Adipose tissue (tissue), 3 donors: ENCODE results near the gene TRAPPC5. TPM values are rescaled to one million over a fixed set of nuclear protein-coding genes. Genes with fewer than 3 reads are reported as not detected.

Experiments
- H3K27ac ChIP-seq: one replicate; pipeline ENCODE4 v1.5.1; 2013; ENCODE audit warnings: low read depth, low read length
- WGBS, 3 donors: extraction: QIAGEN DNeasy Blood & Tissue Kit; methylation state at CpG; one replicate each; pipeline ENCODE4 v1.1.7; 2013; 5-methylcytosine and 5-hydroxymethylcytosine counted together
- polyA plus RNA-seq, 3 donors: library from polyadenylated mRNA; stranded (reverse); fragments of 200-250 nt; gene quantifications; one replicate each; pipeline ENCODE4 v1.2.3, GENCODE V29; 2013
- donor health status: healthy with polysubstance abuse.
- donor health status: Bipolar disorder and iron deficiency.
- donor health status: healthy.

TRAPPC5 gene
- 100 to 1,000 TPM in 1 of 3 donors, 10 to 100 TPM in 2; 58.0 to 146 (median 75.1) TPM for polyA plus RNA-seq

DNA sequence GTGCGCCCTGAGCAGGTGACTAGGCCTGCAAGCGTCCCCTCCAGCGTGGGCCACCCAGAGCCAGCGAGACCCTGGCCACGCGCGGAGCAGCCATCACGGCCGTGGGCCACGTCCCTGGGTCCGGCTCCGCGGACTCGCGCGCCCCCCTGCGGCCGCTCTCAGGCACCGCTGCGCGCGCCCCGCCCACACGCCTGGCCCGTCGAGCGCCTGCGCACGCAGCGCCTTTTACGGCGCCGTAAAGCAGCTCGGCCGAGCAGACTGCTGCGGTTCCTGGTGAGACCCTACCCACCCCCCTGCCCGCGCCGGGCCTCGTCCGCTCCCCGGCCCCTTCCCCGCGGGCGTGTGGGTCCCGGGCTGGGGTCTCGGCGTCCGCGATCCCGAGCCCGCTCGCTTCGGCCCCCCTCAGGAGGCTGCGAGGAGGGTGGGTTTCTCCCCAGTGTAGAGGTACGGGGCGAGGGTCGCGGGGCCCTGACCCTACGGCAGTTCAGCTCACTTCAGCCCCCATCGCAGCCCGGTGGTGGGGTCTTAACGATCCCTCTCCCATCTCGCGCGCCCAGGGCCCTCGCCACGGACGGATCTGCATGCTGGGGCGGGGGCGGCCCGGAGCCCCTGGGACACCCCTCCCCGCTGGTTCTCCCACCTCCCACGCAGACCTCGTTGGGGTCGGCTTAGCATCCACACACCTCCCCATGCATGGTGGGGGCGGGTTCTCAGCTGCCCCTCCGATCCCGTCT, at the start of gene TRAPPC5:
TSS of gene TRAPPC5 (plus strand) at position 228 of the 734 bp plus-strand sequence. CDS start 1,421 bp downstream, outside the sequence.
- H3K27ac ChIP-seq: peak within 1 kb of the TSS; percentile 38
- 0% methylated on average over 58 to 79 of the region's 79 CpGs for WGBS, 3 donors

DNA sequence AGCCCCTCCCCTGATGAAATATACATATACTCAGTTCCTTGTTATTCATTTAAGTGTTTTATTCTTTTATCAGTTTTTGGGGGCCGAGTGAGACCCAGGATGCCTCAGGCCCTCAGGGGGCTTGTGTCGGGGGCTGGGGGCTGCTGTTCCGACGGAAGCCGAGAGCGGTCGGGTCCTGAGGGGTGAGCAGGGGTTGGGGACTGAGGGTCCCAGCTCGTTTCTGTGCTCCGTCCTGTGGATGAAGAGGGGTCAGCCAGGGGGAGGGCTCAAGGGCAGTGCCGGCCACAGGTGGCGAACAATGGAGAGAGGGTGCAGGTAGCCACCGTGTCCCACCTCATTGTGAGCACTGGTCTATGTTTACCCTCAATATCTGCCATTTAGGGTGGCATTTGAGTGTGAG, 49.1 kb upstream of the TRAPPC5 start:
- 84 to 93% (median 90%) methylated on average over 12 of the region's 12 CpGs for WGBS, 3 donors
- no peak overlapping the region for H3K27ac ChIP-seq

DNA sequence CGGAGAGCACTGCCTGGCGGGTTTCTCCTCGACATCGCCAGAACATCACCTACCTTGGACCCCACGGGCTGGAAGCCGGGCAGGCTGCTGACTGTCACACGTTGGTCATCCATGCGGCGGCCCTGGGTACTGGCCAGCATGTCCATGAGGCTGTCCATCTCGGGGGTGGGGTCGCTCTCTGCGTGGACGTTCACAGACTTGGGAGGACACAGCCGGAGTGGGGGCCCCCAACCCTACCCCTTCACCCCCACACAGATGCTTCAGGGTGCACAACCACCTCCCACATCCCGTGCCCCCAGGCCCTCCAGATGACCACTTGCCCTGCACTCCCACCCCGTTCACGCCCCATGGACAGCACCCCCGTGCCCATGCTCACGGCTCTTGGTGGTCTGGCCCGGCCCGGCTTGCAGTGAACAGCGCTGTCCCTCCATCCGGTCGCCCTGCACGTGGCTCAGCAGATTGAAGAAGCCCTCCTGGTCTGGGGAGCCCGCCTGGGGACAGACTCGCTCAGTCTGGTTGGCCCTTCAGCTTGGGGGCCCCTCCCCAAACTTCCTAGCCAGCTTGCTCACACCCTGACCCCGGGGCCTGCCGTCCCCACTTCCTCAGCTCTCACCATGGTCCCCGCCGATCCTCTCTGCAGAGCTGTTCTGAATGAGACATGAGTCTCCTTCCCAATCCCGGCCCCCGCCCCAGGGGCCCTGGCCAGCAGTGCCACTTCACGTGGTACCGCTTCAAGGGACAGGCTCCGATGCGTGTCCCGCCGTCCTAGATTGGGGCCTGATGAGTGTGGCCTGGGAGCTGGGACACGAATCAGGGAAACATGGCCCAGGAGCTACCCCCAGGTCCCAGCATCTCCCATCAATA, 48.1 kb upstream of the TRAPPC5 start:
- H3K27ac ChIP-seq: no peak overlapping the region
- 88 to 90% (median 89%) methylated on average over 40 of the region's 40 CpGs for WGBS, 3 donors

DNA sequence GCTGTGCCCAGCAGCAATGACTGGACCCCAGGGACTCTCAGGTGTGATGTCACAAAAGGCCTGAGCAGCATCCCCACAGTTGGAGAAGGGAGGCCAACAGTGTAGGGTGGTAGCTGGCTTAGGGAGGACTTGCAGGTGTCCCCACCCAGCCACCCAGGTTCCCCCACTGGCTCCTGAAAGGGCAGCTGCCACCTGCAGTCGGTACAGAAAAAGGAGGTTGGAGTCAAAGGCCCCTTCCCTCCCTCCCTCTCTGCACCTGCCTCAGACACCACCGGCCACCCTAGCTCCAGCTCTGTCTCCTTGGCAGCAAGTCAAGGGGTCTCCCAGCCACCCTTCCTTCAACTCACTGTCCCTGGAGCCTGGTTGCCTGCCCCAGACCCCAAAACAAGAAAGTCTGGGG, 46.9 kb upstream of the TRAPPC5 start, which contains the start of gene PCP2:
TSS of gene PCP2 (minus strand) at position 22 of the 400 bp plus-strand sequence. CDS start 262 bp downstream, outside the sequence.
- WGBS, 3 donors: 29 to 40% (median 35%) methylated on average over 1 to 2 of the region's 2 CpGs
- H3K27ac ChIP-seq: no peak within 1 kb of the TSS

DNA sequence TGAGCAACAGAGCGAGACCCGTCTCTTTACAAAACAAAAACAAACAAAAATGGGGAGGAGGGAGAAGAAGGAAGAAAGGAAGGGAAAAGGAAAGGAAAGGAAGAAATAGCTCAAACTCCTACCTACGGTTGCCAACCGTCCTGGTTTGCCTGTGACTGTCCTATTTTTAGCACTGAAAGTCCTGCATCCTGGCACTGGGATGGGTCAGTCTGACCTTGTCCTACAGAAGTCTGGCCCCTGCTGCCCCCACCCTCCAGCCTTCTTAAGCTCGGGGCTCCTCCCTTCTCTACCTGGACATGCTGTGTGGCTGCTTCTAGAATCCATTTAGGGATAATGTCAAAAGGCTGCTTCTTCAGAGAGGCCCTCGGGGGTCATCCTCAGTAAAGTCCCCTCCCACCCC, 45.0 kb upstream of the TRAPPC5 start:
- WGBS, 3 donors: 42 to 61% (median 50%) methylated on average over 6 of the region's 6 CpGs
- no peak overlapping the region for H3K27ac ChIP-seq

DNA sequence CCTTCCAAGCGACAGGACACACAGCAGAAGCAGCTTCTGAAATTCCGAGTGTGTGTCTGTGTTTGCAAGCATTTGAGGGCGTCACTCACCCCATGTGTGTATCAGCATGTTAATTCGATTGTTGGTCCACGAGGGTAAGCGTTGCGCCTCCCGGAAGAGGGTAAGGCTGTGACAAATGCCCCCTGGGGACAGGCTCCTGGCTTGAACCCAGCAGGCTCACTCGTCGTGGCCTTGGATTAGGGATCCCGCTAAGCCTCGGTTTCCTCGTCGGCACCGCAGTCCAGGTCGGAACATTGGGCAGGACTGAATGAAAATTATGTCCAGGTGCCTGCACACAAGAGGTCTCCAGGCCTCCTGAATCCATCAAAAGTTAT, 44.3 kb upstream of the TRAPPC5 start:
- no peak overlapping the region for H3K27ac ChIP-seq
- WGBS, 3 donors: 56 to 67% (median 65%) methylated on average over 16 of the region's 16 CpGs

DNA sequence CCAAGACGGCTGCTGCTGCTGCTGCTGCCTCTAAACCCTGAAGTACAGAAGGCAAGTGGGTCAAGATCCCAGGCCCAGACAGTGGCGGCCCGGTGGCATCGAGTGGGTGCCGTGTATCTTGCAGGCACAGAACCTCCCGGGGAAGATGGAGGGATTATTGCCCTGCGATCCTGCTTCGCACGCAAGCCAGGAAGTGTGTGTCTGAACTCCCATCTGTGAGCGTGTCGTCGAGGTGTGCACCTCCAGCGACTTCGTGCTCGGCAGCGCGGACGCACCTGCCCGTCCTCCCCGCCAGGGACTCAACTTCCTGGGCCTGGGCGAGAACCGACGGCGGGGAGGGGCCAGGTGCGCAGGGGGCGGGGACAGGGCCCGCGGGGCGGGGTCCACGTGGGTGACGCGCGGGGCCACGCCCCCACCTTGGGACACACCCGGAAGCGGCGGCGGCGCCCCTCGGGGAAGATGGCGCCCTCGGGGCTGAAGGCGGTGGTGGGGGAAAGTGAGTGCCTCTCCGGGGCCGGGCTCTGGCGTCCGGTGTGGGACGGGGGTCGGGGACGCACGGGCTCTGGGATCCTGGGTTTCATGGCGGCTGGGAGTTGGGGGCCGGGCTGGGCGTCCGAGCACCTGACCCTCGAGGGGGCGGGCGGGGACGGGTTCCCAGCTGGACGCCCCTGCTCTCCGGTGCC, 43.8 kb upstream of the TRAPPC5 start, which contains the start of gene STXBP2:
TSS of gene STXBP2 (plus strand) at position 420 of the 683 bp plus-strand sequence. CDS start at position 460, 40 bp downstream.
- 4 to 7% (median 6%) methylated on average over 57 to 61 of the region's 61 CpGs for WGBS, 3 donors
- peak within 1 kb of the TSS; percentile 62 for H3K27ac ChIP-seq

DNA sequence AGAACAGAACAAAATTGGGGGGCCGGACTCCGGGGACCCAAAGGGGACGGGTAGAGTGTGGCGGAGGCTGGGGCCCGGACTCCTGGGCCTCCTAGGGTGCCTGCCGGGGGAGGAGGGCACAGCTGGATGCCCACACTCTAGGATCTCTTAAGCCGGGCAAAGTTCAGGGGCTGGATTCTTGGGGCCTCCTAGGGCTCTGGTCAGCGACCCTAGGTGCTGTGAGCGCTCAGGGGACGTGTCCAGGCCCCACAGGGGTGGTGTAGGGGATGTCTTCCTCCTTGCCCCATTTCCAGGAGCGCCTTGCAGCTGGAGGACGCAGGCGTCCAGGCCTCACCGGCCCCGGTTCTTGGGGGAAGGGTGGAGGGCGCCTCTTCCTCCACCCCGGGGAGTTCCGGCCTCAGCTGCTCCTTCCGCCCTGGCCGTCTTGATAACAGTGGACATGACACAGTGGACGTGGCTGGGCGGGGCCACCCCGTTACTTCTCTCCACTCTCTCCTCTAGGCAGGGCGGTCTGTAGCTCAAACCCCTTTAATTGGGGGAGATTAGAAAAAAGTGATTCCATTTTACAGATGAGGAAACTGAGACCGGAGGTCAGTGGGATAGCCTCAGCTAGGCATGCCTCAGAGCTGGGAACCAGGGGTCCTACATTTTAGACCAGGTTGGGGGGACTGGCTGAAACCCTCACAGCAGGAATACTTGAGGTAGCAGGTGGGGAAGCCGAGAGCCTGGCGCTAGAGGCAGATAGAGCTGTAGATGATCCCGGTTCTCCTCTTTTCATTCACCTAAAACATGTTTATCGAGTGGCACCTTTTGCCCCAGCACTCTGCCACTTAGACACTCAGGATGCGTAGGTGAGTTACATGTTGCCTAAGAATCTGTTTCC, 43.0 kb upstream of the TRAPPC5 start:
- WGBS, 3 donors: 27 to 33% (median 28%) methylated on average over 29 to 30 of the region's 30 CpGs
- peak overlapping the region; percentile 62 for H3K27ac ChIP-seq

DNA sequence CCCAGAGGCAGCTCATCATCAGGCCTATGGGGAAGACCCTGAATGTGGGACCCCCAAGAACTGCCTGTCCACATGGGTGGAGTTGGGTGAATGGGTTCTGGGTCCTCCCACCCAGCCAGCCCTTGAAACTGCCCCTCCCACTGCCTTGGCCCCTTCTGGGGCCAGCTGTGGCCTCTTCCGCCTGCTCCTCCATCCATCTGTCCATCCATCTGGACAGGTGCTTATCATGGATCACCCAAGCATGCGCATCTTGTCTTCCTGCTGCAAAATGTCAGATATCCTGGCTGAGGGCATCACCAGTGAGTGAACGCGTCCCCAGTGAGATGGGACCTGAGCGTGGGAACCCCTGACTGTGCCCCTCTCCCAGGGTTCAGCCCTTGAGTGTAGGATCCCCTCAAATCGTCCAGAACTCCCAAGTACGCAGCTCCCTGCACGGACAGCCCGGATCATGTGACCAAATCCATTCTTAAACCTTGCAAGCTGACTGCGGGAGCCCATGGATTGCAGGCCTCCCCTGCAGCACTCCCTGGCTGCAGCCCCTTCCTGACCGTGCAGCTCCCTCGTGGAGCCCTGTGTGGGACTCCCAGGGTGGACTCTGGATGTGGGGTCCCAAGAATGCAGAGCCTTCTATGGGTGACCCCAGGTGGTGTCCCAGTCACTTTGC, 41.7 kb upstream of the TRAPPC5 start:
- no peak overlapping the region for H3K27ac ChIP-seq
- 72 to 73% (median 73%) methylated on average over 12 of the region's 12 CpGs for WGBS, 3 donors

DNA sequence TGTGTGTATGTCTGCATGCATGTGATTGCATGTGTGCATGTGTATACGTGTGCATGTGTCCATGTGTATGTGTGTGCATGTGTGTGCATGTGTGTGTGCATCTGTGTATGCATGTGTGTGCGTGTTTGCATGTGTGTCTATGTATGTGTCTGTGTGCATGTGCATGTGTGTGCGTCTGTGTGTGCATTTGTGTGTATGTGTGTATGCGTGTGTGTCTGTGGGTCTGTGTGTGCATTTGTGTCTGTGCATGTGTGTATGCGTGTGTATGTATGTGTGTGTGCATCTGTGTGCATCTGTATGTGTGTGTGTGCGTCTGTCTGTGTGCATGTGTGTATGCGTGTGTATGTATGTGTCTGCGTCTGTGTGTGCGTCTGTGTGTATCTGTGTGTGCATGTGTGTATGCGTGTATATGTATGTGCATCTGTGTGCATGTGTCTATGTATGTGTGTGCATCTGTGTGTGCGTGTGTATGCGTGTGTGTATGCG, 40.7 kb upstream of the TRAPPC5 start:
- WGBS, 3 donors: 96 to 98% (median 98%) methylated on average over 13 of the region's 13 CpGs
- H3K27ac ChIP-seq: no peak overlapping the region

DNA sequence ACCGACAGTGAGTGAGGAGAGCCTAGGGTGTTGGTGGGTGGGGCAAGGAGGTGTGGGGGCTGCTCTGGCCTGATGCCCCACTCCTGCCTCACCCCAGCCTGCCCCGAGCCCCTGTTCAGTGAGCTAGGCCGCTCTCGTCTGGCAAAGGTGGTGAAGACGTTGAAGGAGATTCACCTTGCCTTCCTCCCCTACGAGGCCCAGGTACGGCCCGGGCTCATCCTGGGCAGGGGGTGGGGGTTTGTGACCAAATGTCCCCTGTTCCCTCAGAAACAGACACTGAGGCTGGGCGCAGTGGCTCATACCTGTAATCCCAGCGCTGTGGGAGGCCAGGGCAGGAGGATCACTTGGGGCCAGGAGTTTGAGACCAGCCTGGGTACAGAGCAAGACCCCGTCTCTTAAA, 39.8 kb upstream of the TRAPPC5 start:
- WGBS, 3 donors: 92 to 93% (median 92%) methylated on average over 11 of the region's 11 CpGs
- no peak overlapping the region for H3K27ac ChIP-seq

DNA sequence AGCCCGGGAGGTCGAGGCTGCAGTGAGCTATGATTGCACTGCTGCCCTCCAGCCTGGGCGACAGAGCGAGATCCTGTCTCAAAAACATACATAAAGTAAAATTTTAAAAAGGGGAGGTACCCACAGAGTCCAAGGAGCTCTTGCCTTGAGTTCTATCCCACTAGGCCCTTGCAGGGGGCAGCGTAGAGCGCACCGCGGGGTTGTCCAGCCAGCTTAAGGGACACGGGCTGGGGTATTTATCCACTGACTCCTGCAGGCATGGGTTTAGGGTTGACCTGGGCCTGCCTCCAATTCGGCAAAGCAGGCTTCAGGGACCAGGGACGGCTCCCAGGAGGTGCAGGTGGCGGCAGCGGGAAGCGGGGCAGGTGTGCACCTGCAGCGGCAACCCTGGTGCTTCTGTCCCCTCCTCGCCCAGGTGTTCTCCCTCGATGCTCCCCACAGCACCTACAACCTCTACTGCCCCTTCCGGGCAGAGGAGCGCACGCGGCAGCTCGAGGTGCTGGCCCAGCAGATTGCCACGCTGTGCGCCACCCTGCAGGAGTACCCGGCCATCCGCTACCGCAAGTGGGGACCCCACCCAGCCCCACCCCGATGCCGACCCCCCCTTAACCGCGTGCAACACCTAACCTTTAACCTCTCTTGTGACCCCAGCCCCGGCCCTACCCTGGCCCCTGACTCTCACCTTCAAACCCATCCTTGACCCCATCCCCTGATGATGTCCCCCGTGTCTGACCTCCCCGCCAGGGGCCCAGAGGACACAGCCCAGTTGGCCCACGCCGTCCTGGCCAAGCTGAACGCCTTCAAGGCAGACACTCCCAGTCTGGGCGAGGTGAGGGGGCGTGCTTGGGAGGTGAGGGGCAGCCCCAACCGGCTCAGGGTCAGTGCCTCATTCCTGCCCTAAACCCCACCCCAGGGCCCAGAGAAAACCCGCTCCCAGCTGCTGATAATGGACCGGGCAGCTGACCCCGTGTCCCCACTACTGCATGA, 39.0 kb upstream of the TRAPPC5 start:
- no peak overlapping the region for H3K27ac ChIP-seq
- 78 to 87% (median 86%) methylated on average over 40 to 43 of the region's 43 CpGs for WGBS, 3 donors

DNA sequence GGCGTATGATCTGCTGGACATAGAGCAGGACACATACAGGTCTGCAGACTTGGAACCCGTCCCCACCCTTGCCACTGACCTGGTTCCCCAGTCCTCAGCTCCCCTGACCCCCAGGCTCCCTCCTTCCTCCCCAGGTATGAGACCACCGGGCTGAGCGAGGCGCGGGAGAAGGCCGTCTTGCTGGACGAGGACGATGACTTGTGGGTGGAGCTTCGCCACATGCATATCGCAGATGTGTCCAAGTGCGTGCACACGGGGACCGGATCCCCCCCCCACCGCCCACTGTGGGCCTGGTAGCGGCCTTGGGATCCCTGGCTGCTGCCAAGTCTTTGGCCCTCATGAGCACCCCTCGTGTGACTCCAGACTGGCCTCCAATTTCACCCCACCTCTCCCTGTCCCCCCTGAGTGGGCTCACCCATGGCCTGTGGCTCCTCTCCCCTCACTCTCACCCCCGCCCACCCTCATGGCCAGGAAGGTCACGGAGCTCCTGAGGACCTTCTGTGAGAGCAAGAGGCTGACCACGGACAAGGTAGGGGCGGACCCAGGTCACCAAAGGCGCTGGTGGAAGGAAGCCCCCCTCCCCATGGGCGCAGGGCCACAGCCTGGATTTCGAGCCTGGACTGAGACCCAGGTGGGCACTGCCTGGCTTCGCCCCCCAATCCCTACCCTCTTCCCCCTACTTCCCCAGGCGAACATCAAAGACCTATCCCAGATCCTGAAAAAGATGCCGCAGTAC, 38.2 kb upstream of the TRAPPC5 start:
- no peak overlapping the region for H3K27ac ChIP-seq
- WGBS, 3 donors: 88 to 93% (median 92%) methylated on average over 27 of the region's 27 CpGs

DNA sequence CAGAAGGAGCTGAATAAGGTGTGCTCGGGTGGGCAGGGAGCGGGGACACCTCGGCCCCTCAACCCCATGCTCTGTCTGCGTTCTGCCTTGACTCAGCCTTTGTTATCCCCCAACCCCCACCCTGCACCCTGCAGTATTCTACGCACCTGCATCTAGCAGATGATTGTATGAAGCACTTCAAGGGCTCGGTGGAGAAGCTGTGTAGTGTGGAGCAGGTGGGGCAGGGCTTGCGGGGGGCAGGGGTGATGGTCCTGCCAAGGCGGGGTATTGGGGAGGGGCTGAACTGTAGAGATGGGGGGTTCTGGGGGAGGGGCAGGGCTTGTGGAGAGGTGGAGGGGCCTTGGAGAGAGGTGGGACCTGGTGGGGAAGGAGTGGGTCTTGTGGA, 37.6 kb upstream of the TRAPPC5 start:
- H3K27ac ChIP-seq: no peak overlapping the region
- 94 to 97% (median 95%) methylated on average over 8 of the region's 8 CpGs for WGBS, 3 donors
